ENCODE results near the gene TXNIP.

DNA sequence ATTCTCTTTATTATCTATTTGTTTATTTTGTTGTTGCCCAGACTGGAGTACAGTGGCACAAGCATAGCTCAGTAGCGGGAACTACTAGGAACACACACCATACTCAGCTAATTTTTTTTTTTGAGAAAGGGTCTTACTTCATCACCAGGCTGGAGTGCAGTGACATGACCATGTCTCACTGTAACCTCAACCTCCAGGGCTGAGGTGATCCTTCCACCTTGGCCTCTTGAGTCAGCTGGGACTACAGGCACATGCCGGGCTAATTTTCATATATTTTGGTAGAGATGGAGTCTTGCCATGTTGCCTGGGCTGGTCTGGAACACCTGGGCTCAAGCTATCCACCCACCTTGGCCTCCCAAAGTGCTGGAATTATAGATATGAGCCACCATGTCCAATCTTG lies 5.3 kb upstream of the TXNIP start:
- TF ChIP-seq, protein P1, sequence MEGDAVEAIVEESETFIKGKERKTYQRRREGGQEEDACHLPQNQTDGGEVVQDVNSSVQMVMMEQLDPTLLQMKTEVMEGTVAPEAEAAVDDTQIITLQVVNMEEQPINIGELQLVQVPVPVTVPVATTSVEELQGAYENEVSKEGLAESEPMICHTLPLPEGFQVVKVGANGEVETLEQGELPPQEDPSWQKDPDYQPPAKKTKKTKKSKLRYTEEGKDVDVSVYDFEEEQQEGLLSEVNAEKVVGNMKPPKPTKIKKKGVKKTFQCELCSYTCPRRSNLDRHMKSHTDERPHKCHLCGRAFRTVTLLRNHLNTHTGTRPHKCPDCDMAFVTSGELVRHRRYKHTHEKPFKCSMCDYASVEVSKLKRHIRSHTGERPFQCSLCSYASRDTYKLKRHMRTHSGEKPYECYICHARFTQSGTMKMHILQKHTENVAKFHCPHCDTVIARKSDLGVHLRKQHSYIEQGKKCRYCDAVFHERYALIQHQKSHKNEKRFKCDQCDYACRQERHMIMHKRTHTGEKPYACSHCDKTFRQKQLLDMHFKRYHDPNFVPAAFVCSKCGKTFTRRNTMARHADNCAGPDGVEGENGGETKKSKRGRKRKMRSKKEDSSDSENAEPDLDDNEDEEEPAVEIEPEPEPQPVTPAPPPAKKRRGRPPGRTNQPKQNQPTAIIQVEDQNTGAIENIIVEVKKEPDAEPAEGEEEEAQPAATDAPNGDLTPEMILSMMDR (IDR thresholded peaks at IDR 0.05), result no peak
- TF ChIP-seq POLR2AphosphoS5 (IDR thresholded peaks at IDR 0.05) (no peak), POLR2A (IDR thresholded peaks at IDR 0.05) (no peak)

Measured in breast epithelium (tissue), 3 donors.